Cardiac muscle cell (in vitro differentiated cells and primary cell): ENCODE measurements around the gene HDDC3. TPM values are rescaled to one million over a fixed set of nuclear protein-coding genes. Genes with fewer than 3 reads are reported as not detected.

Experiments used
- DNase-seq, 2 donors: peaks; one replicate each; pipeline versions ENCODE4 v3.0.0 to v3.0.0-alpha.2; 2010 to 2017; ENCODE audit warnings: low read depth in 1 of 2, low spot score in 1 of 2
- H3K27ac ChIP-seq: fragments of 200-600 bp; sonication (generic); 2 replicates; pipeline ENCODE4 v1.5.1; 2016
- H3K27me3 ChIP-seq: fragments of 200-600 bp; sonication (generic); 2 replicates; pipeline ENCODE4 v1.6.0; 2016; ENCODE audit warnings: control low read depth
- H3K36me3 ChIP-seq: fragments of 200-600 bp; sonication (generic); 2 replicates; pipeline ENCODE4 v1.5.1; 2016; ENCODE audit warnings: control low read depth
- H3K4me1 ChIP-seq: fragments of 200-600 bp; sonication (generic); 2 replicates; pipeline ENCODE4 v1.8.1; 2017; ENCODE audit warnings: low read depth, mild to moderate bottlenecking, mixed run types
- H3K4me3 ChIP-seq: fragments of 200-600 bp; sonication (generic); 2 replicates; pipeline ENCODE4 v1.5.1; 2016; ENCODE audit warnings: mild to moderate bottlenecking
- H3K9me3 ChIP-seq: fragments of 200-600 bp; sonication (generic); 2 replicates; pipeline ENCODE4 v1.5.1; 2017; ENCODE audit warnings: low read depth, mild to moderate bottlenecking, control low read depth
- CTCF ChIP-seq: IDR thresholded peaks from 2 replicates; pipeline ENCODE4 v1.5.1; 2012; ENCODE audit warnings: low read depth, mild to moderate bottlenecking, low read length
- polyA plus RNA-seq: library from polyadenylated mRNA; unstranded; fragments of >200 nt; fragmentation: Nextera tagmentation; extraction: Ambion mirVana; gene quantifications from 2 replicates; pipeline ENCODE4 v1.2.1, GENCODE V29; 2016
- total RNA-seq: library from RNA; depleted of rRNA; stranded (reverse); fragments of >200 nt; gene quantifications from 2 replicates; pipeline ENCODE4 v1.2.3, GENCODE V29; 2016

The HDDC3 gene
- total and polyA plus RNA-seq, 2 experiments from 2014 or later, result 22.5 to 32.5 TPM

- Histone ChIP-seq H3K36me3 (peaks cover 32% of the 10 kb centered on the region), H3K9me3 (no peaks in the 10 kb centered on the region), H3K4me3 (no peak overlapping the region), H3K27me3 (no peaks in the 10 kb centered on the region), H3K27ac (peak overlapping the region; percentile 88), H3K4me1 (peaks cover 15% of the 10 kb centered on the region)
- peak; percentile 29 to 44 for DNase-seq
- no peak for TF ChIP-seq CTCF
Measured at GRCh38 chr15:90907838-90908507, 24.4 kb downstream of the HDDC3 start.

GRCh38 chr15:90907051-90907660 lies 25.2 kb downstream of the HDDC3 start:
- no peaks in the 10 kb centered on the region for H3K9me3 ChIP-seq
- peak overlapping the region; percentile 88 for H3K27ac ChIP-seq
- no peak overlapping the region for H3K4me3 ChIP-seq
- DNase-seq, result no peak
- H3K27me3 ChIP-seq, result no peaks in the 10 kb centered on the region
- no peak for TF ChIP-seq CTCF
- peaks cover 15% of the 10 kb centered on the region for H3K4me1 ChIP-seq
- H3K36me3 ChIP-seq, result peaks cover 28% of the 10 kb centered on the region

- no peak for DNase-seq
- peaks cover 26% of the 10 kb centered on the region for H3K36me3 ChIP-seq
- H3K4me3 ChIP-seq, result no peak overlapping the region
- TF ChIP-seq CTCF, result no peak
- H3K27me3 ChIP-seq, result no peaks in the 10 kb centered on the region
- no peak overlapping the region for H3K27ac ChIP-seq
- H3K4me1 ChIP-seq, result peaks cover 21% of the 10 kb centered on the region
- H3K9me3 ChIP-seq, result no peaks in the 10 kb centered on the region
Measured at GRCh38 chr15:90906181-90906849, 26.0 kb downstream of the HDDC3 start.

- H3K4me3 ChIP-seq, result no peak overlapping the region
- H3K9me3 ChIP-seq, result no peaks in the 10 kb centered on the region
- DNase-seq, result no peak
- TF ChIP-seq CTCF, result no peak
- H3K27me3 ChIP-seq, result no peaks in the 10 kb centered on the region
- H3K4me1 ChIP-seq, result peaks cover 21% of the 10 kb centered on the region
- H3K36me3 ChIP-seq, result peaks cover 21% of the 10 kb centered on the region
- no peak overlapping the region for H3K27ac ChIP-seq
Measured at GRCh38 chr15:90905306-90906180, 26.8 kb downstream of the HDDC3 start.

- no peak for DNase-seq
- TF ChIP-seq CTCF, result no peak
- no peak overlapping the region for H3K4me3 ChIP-seq
- H3K27me3 ChIP-seq, result no peaks in the 10 kb centered on the region
- peaks cover 18% of the 10 kb centered on the region for H3K36me3 ChIP-seq
- H3K27ac ChIP-seq, result no peak overlapping the region
- peaks cover 21% of the 10 kb centered on the region for H3K4me1 ChIP-seq
- H3K9me3 ChIP-seq, result no peaks in the 10 kb centered on the region
Measured at GRCh38 chr15:90904746-90905145, 27.6 kb downstream of the HDDC3 start.
